Panc1 (cell line): ENCODE measurements around the gene CACNA1C. TPM values are rescaled to one million over a fixed set of nuclear protein-coding genes. Genes with fewer than 3 reads are reported as not detected.

Experiments
- ATAC-seq: fragments of 200-7000 bp; cut with Tn5 transposase; 2 replicates; pipeline ENCODE4 v1.9.1; 2020; ENCODE audit warnings: mild to moderate bottlenecking, moderate library complexity
- BruUV-seq: library from RNA; stranded (reverse); fragments of 400-500 nt; replicated peaks from 2 replicates; lab custom pipeline; 2021; lab: Mats Ljungman, UMichigan
- CTCF ChIA-PET: fragments of 300-600 bp; sonication (Branson Sonifier 250); formaldehyde crosslinking; loops from one replicate; lab custom pipeline; 2022; ENCODE audit warnings: antibody characterized with exemption; lab: Charles Lee
- POLR2A ChIA-PET: fragments of 300-600 bp; sonication (Branson Sonifier 250); formaldehyde crosslinking; loops from one replicate; lab custom pipeline; 2022; ENCODE audit warnings: antibody characterized with exemption; lab: Charles Lee
- DNase-seq: peaks from one replicate; pipeline ENCODE4 v3.0.0-alpha.2; 2010; ENCODE audit warnings: low read depth, low spot score
- H3K27ac ChIP-seq: 2 replicates; pipeline ENCODE4 v1.5.1; 2011; ENCODE audit warnings: mild to moderate bottlenecking, low read length, inconsistent platforms
- H3K27me3 ChIP-seq: fragments of 200-500 bp; sonication (Bioruptor generic); 2 replicates; pipeline ENCODE4 v1.6.0; 2014; ENCODE audit warnings: low read length, inconsistent platforms; ENCODE audit not compliant: control insufficient read depth, insufficient read depth
- H3K36me3 ChIP-seq: fragments of 200-500 bp; sonication (Bioruptor generic); 2 replicates; pipeline ENCODE4 v1.5.1; 2014; ENCODE audit warnings: inconsistent platforms, mild to moderate bottlenecking, low read length, moderate library complexity; ENCODE audit not compliant: control insufficient read depth, insufficient read depth
- H3K4me1 ChIP-seq: 2 replicates; pipeline ENCODE4 v1.5.1; 2011; ENCODE audit warnings: inconsistent platforms, mild to moderate bottlenecking, low read length, moderate library complexity; ENCODE audit not compliant: control insufficient read depth, insufficient read depth
- H3K4me3 ChIP-seq, 2 experiments: 2 replicates each; pipeline ENCODE4 v1.5.1; 2011 to 2012; ENCODE audit warnings: low read depth in 2 of 2, low read length in 2 of 2, mild to moderate bottlenecking in 2 of 2, inconsistent platforms in 1 of 2, moderate library complexity in 1 of 2
- H3K9me3 ChIP-seq: fragments of 200-500 bp; sonication (Bioruptor generic); 2 replicates; pipeline ENCODE4 v1.5.1; 2014; ENCODE audit warnings: low read depth, mild to moderate bottlenecking, inconsistent platforms, low read length, moderate library complexity; ENCODE audit not compliant: control insufficient read depth, insufficient read depth
- POLR2AphosphoS5 ChIP-seq: IDR thresholded peaks from 2 replicates; pipeline ENCODE4 v1.6.1; 2012; ENCODE audit warnings: mild to moderate bottlenecking, low read depth, low read length, moderate library complexity
- SIN3A ChIP-seq: IDR thresholded peaks from 2 replicates; pipeline ENCODE4 v1.6.1; 2012; ENCODE audit warnings: low read depth, mild to moderate bottlenecking, low read length, moderate library complexity, borderline replicate concordance; ENCODE audit not compliant: insufficient read depth
- TCF7L2 ChIP-seq: IDR thresholded peaks from 2 replicates; pipeline ENCODE4 v1.6.1; 2011; ENCODE audit warnings: mild to moderate bottlenecking, low read depth, low read length, inconsistent platforms
- in situ Hi-C: cut with HindIII; loops from 2 replicates; pipeline ENCODE4 v1.10.0; 2016; ENCODE audit warnings: low sequenced_read_pairs, low pct_unique_long_range_greater_than_20kb
- intact Hi-C: fragments of 100-400 bp; cut with micrococcal nuclease; formaldehyde crosslinking; loops from one replicate; pipeline ENCODE4 v1.10.0; 2022; ENCODE audit not compliant: unreplicated experiment
- total RNA-seq: library from RNA; stranded (reverse); gene quantifications from one replicate; pipeline ENCODE4 v1.2.1, GENCODE V29; 2021; ENCODE audit not compliant: unreplicated experiment
- TF ChIP-seq, protein P1 (sequence below), 2 experiments: IDR thresholded peaks; 2 replicates each; pipeline ENCODE4 v1.6.1; 2011 to 2012; ENCODE audit warnings: low read depth in 2 of 2, control low read depth in 1 of 2, low read length in 1 of 2, mild to moderate bottlenecking in 1 of 2, moderate library complexity in 1 of 2; ENCODE audit not compliant: insufficient read depth in 1 of 2
- TF ChIP-seq, protein P2 (sequence below): fragments of 450-650 bp; IDR thresholded peaks from 2 replicates; pipeline ENCODE4 v1.5.1; 2017; ENCODE audit warnings: mild to moderate bottlenecking

Gene CACNA1C
- total RNA-seq, 1 experiment from 2014 or later: 0.03 TPM

- TF ChIP-seq, protein P1, sequence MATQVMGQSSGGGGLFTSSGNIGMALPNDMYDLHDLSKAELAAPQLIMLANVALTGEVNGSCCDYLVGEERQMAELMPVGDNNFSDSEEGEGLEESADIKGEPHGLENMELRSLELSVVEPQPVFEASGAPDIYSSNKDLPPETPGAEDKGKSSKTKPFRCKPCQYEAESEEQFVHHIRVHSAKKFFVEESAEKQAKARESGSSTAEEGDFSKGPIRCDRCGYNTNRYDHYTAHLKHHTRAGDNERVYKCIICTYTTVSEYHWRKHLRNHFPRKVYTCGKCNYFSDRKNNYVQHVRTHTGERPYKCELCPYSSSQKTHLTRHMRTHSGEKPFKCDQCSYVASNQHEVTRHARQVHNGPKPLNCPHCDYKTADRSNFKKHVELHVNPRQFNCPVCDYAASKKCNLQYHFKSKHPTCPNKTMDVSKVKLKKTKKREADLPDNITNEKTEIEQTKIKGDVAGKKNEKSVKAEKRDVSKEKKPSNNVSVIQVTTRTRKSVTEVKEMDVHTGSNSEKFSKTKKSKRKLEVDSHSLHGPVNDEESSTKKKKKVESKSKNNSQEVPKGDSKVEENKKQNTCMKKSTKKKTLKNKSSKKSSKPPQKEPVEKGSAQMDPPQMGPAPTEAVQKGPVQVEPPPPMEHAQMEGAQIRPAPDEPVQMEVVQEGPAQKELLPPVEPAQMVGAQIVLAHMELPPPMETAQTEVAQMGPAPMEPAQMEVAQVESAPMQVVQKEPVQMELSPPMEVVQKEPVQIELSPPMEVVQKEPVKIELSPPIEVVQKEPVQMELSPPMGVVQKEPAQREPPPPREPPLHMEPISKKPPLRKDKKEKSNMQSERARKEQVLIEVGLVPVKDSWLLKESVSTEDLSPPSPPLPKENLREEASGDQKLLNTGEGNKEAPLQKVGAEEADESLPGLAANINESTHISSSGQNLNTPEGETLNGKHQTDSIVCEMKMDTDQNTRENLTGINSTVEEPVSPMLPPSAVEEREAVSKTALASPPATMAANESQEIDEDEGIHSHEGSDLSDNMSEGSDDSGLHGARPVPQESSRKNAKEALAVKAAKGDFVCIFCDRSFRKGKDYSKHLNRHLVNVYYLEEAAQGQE (IDR thresholded peaks at IDR 0.05; ENCODE audit: insufficient read depth in 1 of 2, low read depth in 2 of 2, low read length in 1 of 2): no peak
- in situ Hi-C loops (no loop called here), intact Hi-C loops (no loop called here)
- CTCF ChIA-PET: no interaction called here
- Histone ChIP-seq H3K4me3 (no peak overlapping the region), H3K4me1 (no peaks in the 10 kb centered on the region), H3K36me3 (no peaks in the 10 kb centered on the region), H3K27me3 (0 out of 2 replicates have a peak, but pooled peaks cover 2% of the 10 kb centered on the region), H3K27ac (no peak overlapping the region), H3K9me3 (no peaks in the 10 kb centered on the region)
- POLR2A ChIA-PET: no interaction called here
- BruUV-seq: no TSS peak
- DNase-seq (no peak), ATAC-seq (no peak)
These were observed 27.8 kb downstream of the CACNA1C start for GRCh38 chr12:2080604-2081003.

DNA sequence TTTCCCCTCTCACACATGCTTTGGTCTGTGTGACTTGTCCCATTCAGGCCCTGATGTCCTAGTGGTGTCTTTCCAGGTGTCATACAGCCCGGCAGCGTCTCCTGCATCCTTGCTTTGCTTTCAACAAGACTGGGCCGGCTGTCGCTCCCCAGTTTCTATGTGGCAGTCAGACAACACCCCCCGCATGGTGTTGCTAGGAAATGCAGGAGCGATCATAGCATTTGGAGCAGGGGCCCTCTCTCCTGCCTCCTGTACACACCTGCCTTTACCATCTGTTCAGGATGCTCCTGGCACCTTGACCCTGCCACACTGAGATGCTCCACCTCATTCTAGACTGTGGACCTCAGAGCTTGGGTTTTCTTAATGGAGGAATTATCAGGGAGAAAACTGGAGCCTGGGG lies 29.5 kb downstream of the CACNA1C start:
- Histone ChIP-seq H3K27me3 (0 out of 2 replicates have a peak, but pooled peaks cover 2% of the 10 kb centered on the region), H3K4me3 (no peak overlapping the region), H3K9me3 (no peaks in the 10 kb centered on the region), H3K4me1 (no peaks in the 10 kb centered on the region), H3K36me3 (no peaks in the 10 kb centered on the region), H3K27ac (no peak overlapping the region)
- intact Hi-C loops (no loop called here), in situ Hi-C loops (no loop called here)
- CTCF ChIA-PET: no interaction called here
- DNase-seq: no peak
- no peak for TF ChIP-seq SIN3A
- TF ChIP-seq, protein P2, sequence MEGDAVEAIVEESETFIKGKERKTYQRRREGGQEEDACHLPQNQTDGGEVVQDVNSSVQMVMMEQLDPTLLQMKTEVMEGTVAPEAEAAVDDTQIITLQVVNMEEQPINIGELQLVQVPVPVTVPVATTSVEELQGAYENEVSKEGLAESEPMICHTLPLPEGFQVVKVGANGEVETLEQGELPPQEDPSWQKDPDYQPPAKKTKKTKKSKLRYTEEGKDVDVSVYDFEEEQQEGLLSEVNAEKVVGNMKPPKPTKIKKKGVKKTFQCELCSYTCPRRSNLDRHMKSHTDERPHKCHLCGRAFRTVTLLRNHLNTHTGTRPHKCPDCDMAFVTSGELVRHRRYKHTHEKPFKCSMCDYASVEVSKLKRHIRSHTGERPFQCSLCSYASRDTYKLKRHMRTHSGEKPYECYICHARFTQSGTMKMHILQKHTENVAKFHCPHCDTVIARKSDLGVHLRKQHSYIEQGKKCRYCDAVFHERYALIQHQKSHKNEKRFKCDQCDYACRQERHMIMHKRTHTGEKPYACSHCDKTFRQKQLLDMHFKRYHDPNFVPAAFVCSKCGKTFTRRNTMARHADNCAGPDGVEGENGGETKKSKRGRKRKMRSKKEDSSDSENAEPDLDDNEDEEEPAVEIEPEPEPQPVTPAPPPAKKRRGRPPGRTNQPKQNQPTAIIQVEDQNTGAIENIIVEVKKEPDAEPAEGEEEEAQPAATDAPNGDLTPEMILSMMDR: no peak
- TF ChIP-seq, protein P1 (IDR thresholded peaks at IDR 0.05; ENCODE audit: insufficient read depth in 1 of 2, low read depth in 2 of 2, low read length in 1 of 2): no peak
- TF ChIP-seq POLR2AphosphoS5: no peak
- TF ChIP-seq TCF7L2: no peak
- no peak for ATAC-seq
- POLR2A ChIA-PET: no interaction called here
- BruUV-seq: no TSS peak
